Heart left ventricle (tissue), 13 donors: ENCODE data around the gene BICD1.

ENCODE experiments used
- CTCF ChIP-seq, 12 donors: fragments of 200-600 bp; sonication (generic) in 4 of 12; IDR thresholded peaks; one replicate each; pipeline versions ENCODE4 v1.5.0 to v1.8.0; 2018 to 2022; ENCODE audit warnings: antibody characterized with exemption in 12 of 12, mild to moderate bottlenecking in 5 of 12
- POLR2A ChIP-seq, 2 donors: fragments of 450-650 bp; IDR thresholded peaks; one replicate each; pipeline ENCODE4 v1.6.1; 2017; ENCODE audit warnings: antibody characterized with exemption in 2 of 2, mild to moderate bottlenecking in 2 of 2, moderate library complexity in 2 of 2
- donor health status: ischemic (EF 13 %, LVEDD 7.1; RV severe dilation, severe dysfunction).
- donor health status: DM: no; HTN: yes; CAD: no.
- donor health status: DM: no; HTN: no; CAD: no.
- donor health status: ischemic (EF 25% LVEDD 6.9; RV normal size, moderate dysfunction).
- donor health status: ischemic (EF 25% LVEDD 5.7; RV mildly dilated, moderate dysfunction).
- donor health status: ischemic (EF 35%, LVEDD 5.7; RV mildly dilated, moderate dysfunction).
- donor health status: nonischemic (EF 11% LVEDD 7.7; RV severe dilation, severe dysfunction).
- donor health status: DM: yes; HTN: yes; CAD: no.
- donor health status: PGD.
- donor health status: ischemic (EF 29% LVEDD 5.4; RV normal size, mild dysfunction).
- donor health status: nonischemic (EF 23%, LVEDD 6.1; RV moderate dilation, normal function).

GRCh38 chr12:32198555-32198954, 91.9 kb downstream of the BICD1 start:
- no peak for TF ChIP-seq CTCF (IDR thresholded peaks at IDR 0.05)
- no peak for TF ChIP-seq POLR2A (IDR thresholded peaks at IDR 0.05)
